Stimulated activated CD4-positive, alpha-beta T cell treated with anti-CD3 and anti-CD28 coated beads, Interleukin-1b, Interleukin-23, amount 100 ng/mL, for 4 hours (primary cell): ENCODE measurements around the gene CHRNA7.
"Not testable (repeated sequence)": the region's sequence is repeated elsewhere in the genome, so short reads cannot be mapped to it uniquely, and the experiment has no call there.

Experiments
- DNase-seq, 2 donors: peaks; one replicate each; pipeline ENCODE4 v3.0.0-alpha.2; 2020; ENCODE audit warnings: low read depth in 2 of 2

CHRNA7 gene

DNA sequence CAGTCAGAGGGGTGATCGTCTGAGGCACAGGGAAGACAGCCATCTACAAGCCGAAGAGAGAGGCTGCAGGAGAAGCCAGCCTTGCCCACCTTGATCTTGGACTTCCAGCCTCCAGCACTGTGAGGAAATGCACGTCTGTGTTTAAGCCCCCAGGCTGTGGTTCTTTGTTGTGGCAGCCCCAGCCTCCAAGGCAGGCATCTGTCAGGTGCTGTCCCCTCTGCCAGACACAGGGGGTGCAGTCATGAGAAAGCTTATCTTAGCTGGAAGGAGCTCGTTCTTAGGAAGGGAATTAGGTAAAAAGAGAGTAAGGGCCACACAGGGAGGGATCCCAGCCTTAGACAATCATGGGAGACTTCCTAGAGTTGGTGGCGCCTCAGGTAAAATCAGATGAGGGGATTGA is 150.3 kb downstream of the CHRNA7 start:
- DNase-seq, result not testable (repeated sequence)

DNA sequence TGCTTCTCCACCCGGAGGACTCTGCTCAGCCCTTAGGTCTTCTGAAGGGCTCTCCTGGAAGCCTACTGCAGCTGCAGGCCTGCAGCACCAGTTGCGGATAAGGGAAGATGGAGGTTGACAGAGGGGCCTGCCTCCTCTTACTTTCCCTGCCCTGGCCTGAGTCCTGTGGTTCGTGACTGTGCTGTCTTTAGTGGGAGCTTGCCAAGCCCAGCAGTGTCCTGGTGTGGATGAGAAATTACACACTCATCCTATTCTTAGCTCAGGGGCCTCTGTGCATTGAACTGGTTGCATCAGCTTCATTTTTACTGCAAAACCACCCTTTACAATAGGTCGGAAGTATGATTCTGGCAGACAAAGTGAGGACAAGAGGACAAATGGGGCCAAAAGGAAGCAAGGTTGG is 163.5 kb downstream of the CHRNA7 start:
- DNase-seq, result not testable (repeated sequence)

DNA sequence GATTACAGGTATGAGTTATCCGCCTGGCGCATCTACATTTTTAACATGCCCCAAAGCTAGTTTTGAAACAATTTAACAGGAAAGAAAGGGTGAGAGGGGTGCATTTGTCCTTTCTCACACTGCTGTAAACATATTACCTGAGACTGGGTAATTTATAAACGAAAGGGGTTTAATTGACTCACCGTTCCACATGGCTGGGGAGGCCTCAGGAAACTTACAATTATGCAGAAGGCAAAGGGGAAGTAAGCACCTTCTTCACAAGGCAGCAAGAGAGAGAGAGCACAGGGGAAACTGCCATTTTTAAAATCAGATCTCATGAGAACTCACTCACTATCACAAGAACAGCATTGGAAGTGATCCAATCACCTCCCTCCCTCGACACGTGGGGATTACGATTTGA is 165.9 kb downstream of the CHRNA7 start:
- not testable (repeated sequence) for DNase-seq

- DNase-seq, result not testable (repeated sequence)
Measured at GRCh38 chr15:32198938-32199337, 168.6 kb downstream of the CHRNA7 start.

GRCh38 chr15:32209081-32209480 is 178.8 kb downstream of the CHRNA7 start:
- not testable (repeated sequence) for DNase-seq

DNA sequence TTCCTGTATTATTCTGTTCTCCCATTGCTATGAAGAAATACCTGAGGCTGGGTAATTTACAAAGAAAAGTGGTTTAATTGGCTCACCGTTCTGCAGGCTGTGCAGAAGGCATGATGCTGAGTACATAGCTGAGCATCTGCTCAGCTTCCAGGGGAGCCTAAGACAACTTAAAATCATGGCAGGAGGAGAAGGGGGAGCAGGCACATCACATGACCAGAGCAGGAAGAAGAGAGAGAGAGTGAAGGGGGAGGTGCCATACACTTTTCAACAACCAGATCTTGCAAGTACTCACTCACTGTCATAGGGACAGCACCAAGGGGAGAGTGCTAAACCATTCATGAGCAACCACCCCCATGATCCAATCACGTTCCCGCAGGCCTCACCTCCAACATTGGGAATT is 188.4 kb downstream of the CHRNA7 start:
- no peak for DNase-seq
